HL-60 (cell line): ENCODE measurements around the gene ARHGAP18.

ENCODE experiments used
- DNase-seq, 2 experiments: peaks; one replicate each; pipeline ENCODE4 v3.0.0-alpha.2; 2010 to 2020; ENCODE audit warnings: low read depth in 1 of 2, low spot score in 1 of 2
- H3K27ac ChIP-seq: fragments of 250-450 bp; sonication (Bioruptor Pico); replicated peaks from 2 replicates; pipeline ENCODE4 v1.5.1; 2020; ENCODE audit warnings: mild to moderate bottlenecking, moderate library complexity
- H3K27me3 ChIP-seq: fragments of 250-450 bp; sonication (Bioruptor Pico); 2 replicates; pipeline ENCODE4 v1.5.1; 2021; ENCODE audit warnings: mild to moderate bottlenecking, moderate library complexity; ENCODE audit not compliant: insufficient read depth, poor library complexity, severe bottlenecking
- H3K4me3 ChIP-seq: replicated peaks from 2 replicates; pipeline ENCODE4 v1.5.1; 2011; ENCODE audit warnings: mild to moderate bottlenecking, control low read depth, low read length; ENCODE audit not compliant: insufficient read depth
- CTCF ChIP-seq: IDR thresholded peaks from one replicate; pipeline ENCODE4 v1.5.1; 2011; ENCODE audit warnings: low read length, control low read depth, inconsistent platforms; ENCODE audit not compliant: insufficient read depth
- GABPA ChIP-seq: IDR thresholded peaks from 2 replicates; pipeline ENCODE4 v1.6.1; 2012; ENCODE audit warnings: low read depth
- POLR2AphosphoS5 ChIP-seq: IDR thresholded peaks from 2 replicates; pipeline ENCODE4 v1.6.1; 2012; ENCODE audit warnings: low read depth
- REST ChIP-seq: IDR thresholded peaks from 2 replicates; pipeline ENCODE4 v1.6.1; 2012; ENCODE audit warnings: low read depth; ENCODE audit not compliant: insufficient replicate concordance
- SPI1 ChIP-seq: IDR thresholded peaks from 2 replicates; pipeline ENCODE4 v1.6.1; 2012; ENCODE audit warnings: low read depth, mild to moderate bottlenecking, borderline replicate concordance

The ARHGAP18 gene

GRCh38 chr6:129660346-129660676 is 49.7 kb downstream of the ARHGAP18 start:
- no peak overlapping the region for H3K27ac ChIP-seq
- no peak overlapping the region for H3K4me3 ChIP-seq
- TF ChIP-seq SPI1 (no peak), POLR2AphosphoS5 (no peak), CTCF (no peak), REST (no peak), GABPA (no peak)
- DNase-seq, result no peak
- H3K27me3 ChIP-seq, result no peaks in the 10 kb centered on the region

GRCh38 chr6:129659590-129660345 is 50.2 kb downstream of the ARHGAP18 start:
- H3K4me3 ChIP-seq, result no peak overlapping the region

More at GRCh38 chr6:129659590-129660345, 50.2 kb downstream of the ARHGAP18 start:
- DNase-seq, result no peak
- Histone ChIP-seq H3K27ac (no peak overlapping the region), H3K27me3 (no peaks in the 10 kb centered on the region)
- no peak for TF ChIP-seq POLR2AphosphoS5
- TF ChIP-seq GABPA, result no peak
- no peak for TF ChIP-seq REST
- no peak for TF ChIP-seq CTCF
- TF ChIP-seq SPI1, result no peak
